Upper lobe of left lung (tissue), 6 donors: ENCODE data around the gene BIRC3. TPM values are rescaled to one million over a fixed set of nuclear protein-coding genes. Genes with fewer than 3 reads are reported as not detected.

ENCODE experiments used
- small RNA-seq, 4 donors: library from RNA; depleted of rRNA; stranded (forward); fragments of <200 nt; gene quantifications; one replicate each; pipeline ENCODE3, GENCODE V24; 2016
- total RNA-seq, 6 donors: library from RNA; depleted of rRNA in 4 of 6; stranded (reverse); fragments of >200 nt in 4 of 6; gene quantifications; one replicate each; pipeline versions ENCODE4 v1.1.0 to v1.2.1, GENCODE V29; 2016 to 2021
- donor health status: DM: no; HTN: no; CAD: no; lungs with moderate emphysema.
- donor health status: DM: no; HTN: yes; CAD: no; lungs with severe emphysema.

Gene BIRC3
- total RNA-seq, 6 donors from 2014 or later: 8.8 to 39.5 (median 19.1) TPM

Small RNA genes within 50 kb of the gene (small RNA-seq; reads per million reads assigned to genes)
- gene AP000942.3 (0 reads per million in 4 donors), gene AP000942.4 (0 reads per million in 4 donors), gene RNU6-952P (0 reads per million in 4 donors)

Other genes with a start within 250 kb of the BIRC3 start
- 100 to 1,000 TPM in 5 of 6 donors, 10 to 100 TPM in 1; 99.2 to 262 (median 190) TPM for gene YAP1, start 207.0 kb upstream of the BIRC3 start, total RNA-seq
- 10 to 100 TPM; 23.1 to 56.7 (median 37.8) TPM for gene BIRC2, start 29.7 kb downstream of the BIRC3 start, total RNA-seq
- gene TMEM123, start 135.3 kb downstream of the BIRC3 start, total RNA-seq: 100 to 1,000 TPM in 4 of 6 donors, 10 to 100 TPM in 2; 55.5 to 200 (median 121) TPM
- gene MMP7, start 213.3 kb downstream of the BIRC3 start, total RNA-seq: 10 to 100 TPM in 4 of 6 donors, 1 to 10 TPM in 2; 2.4 to 66.5 (median 16.2) TPM